NCI-H69 (cell line): Measurements from ENCODE around the gene L3MBTL1.

Experiments used
- DNase-seq: peaks from one replicate; lab custom pipeline; 2025; lab: John Stamatoyannopoulos, UW

The L3MBTL1 gene

DNA sequence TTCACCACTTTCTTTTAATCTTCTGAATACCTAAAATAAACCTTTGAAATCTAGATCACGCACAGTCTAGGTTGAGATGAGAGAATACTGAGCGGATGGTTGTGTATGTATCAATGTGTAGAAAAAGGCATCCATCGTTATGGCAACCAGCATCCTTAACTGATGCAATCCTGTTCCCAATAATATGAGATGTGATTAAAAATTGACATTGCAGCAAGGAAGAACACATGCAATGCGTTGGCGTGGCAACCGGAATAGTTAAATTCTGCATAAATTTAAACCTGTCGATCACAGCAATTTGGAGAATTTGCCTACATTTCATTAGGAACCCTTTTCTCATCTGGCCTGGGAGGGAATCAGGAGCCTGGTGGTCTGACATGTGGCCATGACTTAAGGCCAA, 1.3 kb upstream of the L3MBTL1 start:
- DNase-seq = no peak

GRCh38 chr20:43508106-43508505, 609 bp downstream of the L3MBTL1 start:
- DNase-seq = no peak

DNA sequence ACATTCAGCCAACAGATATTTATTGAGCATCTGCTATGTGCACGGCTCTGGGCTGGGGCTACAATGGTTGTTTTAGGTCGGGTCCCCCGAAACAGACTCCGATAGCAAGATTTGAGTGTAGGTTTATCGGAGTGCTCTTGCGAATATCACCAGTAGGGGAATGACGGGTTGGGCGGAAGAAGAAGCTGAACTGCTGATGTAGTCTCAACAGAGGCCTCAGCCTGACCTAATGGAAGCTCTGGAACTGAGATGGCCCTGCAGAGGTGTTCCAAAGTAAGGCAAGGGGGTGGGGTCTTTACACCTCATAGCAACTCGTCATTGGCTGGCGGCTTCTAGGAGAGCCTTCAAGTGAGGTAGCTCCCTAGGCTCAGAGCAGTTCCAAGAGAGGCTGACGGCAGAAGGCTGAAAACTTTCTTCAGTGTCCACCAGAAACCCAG, 1.1 kb downstream of the L3MBTL1 start:
- no peak for DNase-seq

GRCh38 chr20:43511879-43512278, 4.4 kb downstream of the L3MBTL1 start:
- no peak for DNase-seq

DNA sequence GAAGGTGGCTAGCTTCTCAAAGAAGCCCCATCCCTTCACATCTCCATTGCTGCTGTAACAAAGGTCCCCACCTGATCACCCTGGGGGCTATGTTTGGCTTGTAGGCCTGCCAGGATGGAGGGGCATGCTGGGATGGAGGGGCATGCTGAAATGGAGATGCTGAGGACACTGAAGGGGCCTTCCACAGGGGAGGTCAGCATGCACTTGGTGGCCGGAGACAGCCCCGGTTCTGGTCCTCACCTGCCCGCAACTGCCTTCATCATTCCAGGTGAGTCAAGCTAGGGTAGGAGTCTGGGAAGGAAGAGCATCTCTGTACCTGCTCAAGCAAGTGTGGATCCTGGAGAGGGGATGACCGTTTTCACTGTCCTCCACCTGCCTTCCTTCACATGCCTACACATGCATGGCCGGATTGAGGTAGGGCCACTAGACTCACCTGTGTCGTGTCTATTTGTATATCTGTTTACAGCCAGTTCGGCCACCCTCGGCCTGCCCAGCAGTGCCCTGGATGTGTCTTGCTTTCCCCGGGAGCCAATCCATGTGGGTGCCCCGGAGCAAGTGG, 6.0 kb downstream of the L3MBTL1 start:
- DNase-seq = no peak

GRCh38 chr20:43513931-43514647, 6.6 kb downstream of the L3MBTL1 start:
- DNase-seq = peak; percentile 99

DNA sequence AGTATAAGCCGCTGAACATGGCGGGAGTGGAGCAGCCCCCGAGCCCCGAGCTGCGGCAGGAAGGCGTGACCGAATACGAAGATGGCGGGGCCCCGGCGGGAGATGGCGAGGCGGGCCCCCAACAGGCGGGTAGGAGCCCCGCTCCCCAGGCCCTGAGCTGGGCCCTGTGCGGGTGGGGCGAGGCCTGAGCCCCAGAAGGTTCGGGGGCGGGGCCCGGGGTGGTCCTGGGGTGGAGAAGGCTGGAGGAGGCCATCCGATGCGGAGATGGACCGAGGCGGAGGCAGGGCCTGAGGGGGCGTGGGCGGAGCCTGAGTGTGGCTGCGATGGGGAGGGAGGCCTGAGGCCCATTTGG, 7.1 kb downstream of the L3MBTL1 start:
- DNase-seq = no peak

DNA sequence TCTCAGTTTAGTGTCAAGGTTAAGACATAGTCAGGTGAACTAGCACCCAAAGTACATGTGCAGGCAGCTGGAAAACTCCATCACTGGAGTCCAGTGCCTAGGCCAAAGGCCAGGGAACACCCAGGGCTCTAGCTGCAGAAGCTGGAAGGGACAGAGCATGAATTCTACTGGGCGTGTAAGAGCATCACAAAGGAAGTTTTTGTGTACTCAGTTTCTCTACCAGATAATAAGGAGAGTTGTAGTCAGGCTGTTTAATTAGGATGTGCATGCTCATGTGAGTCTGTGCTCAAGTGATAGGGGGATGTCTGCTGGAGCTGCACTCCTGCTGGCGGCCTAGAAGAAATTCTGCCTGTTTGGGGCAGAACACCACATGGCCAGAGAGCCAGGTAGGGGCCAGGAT, 8.1 kb downstream of the L3MBTL1 start:
- no peak for DNase-seq

GRCh38 chr20:43516251-43516824, 8.8 kb downstream of the L3MBTL1 start:
- DNase-seq = no peak

- no peak for DNase-seq
These were observed 12.7 kb downstream of the L3MBTL1 start for GRCh38 chr20:43520074-43520630.

- no peak for DNase-seq
These were observed 17.5 kb downstream of the L3MBTL1 start for GRCh38 chr20:43525021-43525420.

GRCh38 chr20:43528258-43528875, 20.9 kb downstream of the L3MBTL1 start:
- no peak for DNase-seq

GRCh38 chr20:43529051-43529450, 21.6 kb downstream of the L3MBTL1 start:
- DNase-seq = no peak

GRCh38 chr20:43529457-43530153, 22.1 kb downstream of the L3MBTL1 start:
- DNase-seq = no peak

DNA sequence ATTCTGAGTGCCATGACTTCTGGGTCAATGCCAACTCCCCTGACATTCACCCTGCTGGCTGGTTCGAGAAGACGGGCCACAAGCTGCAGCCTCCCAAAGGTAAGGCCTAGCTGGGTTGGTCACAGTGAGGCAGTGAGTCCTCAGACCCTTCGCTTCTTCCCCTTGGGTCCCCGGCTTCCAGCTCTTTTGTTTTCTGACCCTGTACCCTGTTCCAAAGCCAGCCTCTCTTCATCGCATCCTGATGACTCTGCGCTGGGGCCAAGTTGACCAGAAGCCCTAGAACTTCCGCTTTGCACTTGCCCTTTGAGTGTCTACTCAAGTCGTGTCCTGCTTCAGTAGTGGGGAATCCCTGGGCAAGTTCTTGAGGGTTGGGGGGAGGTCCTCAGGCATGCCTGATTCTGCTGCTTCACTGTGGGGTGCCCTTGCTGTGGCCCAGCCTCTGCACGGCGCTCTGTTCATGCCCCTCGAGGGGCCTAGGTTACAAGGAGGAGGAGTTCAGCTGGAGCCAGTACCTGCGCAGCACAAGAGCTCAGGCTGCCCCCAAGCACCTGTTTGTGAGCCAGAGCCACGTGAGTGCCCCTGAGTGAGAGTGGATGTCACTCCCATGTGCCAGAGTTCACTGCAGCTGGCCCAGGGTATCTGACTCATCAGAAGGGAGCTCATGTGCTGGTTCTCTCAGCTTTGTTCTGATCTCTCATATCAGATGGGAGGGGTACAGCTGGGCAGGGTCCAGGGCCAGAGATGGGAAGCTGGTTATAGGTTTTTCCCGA, 23.0 kb downstream of the L3MBTL1 start:
- DNase-seq = no peak

DNA sequence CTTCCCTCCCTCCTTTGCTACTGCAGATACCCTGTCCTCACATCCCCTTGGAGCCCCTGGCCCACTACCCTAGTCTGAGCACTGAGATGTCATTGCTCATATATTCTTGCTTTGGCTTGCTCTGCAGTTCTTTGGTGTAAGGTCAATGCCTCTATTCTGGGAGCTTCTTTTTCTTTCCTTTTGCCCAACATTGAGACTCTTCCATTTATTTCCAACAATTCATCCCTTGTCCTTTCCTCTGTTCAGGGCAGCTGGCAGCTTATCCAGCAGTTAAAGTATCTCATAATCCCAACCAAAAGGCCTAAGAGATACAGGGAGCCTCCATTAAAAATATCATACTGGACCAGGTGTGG, 23.6 kb downstream of the L3MBTL1 start:
- DNase-seq = no peak

GRCh38 chr20:43532416-43533055, 25.0 kb downstream of the L3MBTL1 start:
- no peak for DNase-seq

DNA sequence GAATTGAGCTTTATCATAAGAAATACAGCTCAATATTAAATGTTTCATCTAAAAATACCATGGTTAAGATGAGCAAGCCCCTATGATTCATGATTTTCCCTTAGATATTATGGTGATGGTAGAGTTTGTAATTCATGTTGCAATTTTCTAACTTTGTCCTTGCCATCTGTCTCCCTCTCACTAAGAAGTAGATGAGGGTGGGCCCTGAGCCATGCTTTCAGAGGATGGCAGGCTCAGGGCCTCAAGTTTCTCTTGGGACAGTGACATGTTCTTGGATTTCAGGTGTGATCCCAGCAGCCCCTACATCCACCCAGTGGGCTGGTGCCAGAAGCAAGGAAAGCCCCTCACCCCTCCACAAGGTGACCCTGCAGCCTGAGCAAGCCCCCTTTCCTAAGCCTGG, 25.6 kb downstream of the L3MBTL1 start:
- DNase-seq = no peak

DNA sequence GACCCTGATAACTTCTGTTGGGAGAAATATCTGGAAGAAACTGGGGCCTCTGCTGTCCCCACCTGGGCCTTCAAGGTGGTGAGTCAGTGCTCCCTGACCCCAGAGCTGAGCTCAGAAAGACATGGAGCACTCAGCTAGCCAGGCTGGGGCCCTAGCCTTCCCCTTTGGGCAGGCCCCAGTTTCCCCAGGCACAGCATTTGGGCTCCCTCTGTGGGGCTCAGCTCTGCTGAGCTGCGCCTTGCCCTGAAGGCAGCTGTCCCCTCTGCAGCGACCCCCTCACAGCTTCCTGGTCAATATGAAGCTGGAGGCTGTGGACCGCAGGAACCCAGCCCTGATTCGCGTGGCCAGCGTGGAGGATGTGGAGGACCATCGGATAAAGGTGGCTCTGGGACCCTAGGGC, 26.5 kb downstream of the L3MBTL1 start:
- DNase-seq = no peak

DNA sequence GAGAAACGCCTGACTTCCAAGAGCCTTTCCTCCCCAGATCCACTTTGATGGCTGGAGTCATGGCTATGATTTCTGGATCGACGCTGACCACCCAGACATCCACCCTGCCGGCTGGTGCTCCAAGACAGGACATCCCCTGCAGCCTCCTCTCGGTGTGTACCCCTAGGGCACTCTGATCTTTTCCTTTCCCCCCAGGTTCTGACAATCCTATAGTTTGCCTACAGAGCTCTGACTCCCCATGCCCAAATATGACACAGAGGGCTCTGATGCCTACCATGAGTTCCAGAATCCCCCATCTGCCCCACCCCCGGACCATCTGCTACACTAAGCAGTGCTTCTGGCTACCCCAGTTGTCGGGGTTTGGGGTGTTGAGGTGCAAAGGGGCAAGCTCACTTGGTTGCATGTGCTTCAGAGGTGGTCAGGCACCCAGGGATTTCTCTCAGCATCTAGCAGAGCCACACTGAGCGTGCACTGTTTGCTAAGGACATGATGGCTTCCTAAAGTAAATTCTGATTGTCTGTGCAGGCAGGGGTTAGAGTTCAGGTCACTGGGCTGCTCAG, 27.4 kb downstream of the L3MBTL1 start:
- DNase-seq = no peak
